Thyroid gland (tissue), 4 donors: ENCODE data around the gene DIP2C.

Experiments used
- POLR2A ChIP-seq, 2 donors: fragments of 450-650 bp; IDR thresholded peaks; one replicate each; pipeline ENCODE4 v1.6.1; 2017; ENCODE audit warnings: antibody characterized with exemption in 2 of 2, mild to moderate bottlenecking in 2 of 2, moderate library complexity in 1 of 2
- TF ChIP-seq, protein P1 (sequence below), 6 experiments: fragments of 200-600 bp in 3 of 6; fragments of 450-650 bp in 3 of 6; sonication (generic) in 3 of 6; IDR thresholded peaks; one replicate each; pipeline ENCODE4 v1.5.1; 2016 to 2019; ENCODE audit warnings: antibody characterized with exemption in 6 of 6, mild to moderate bottlenecking in 2 of 6, inconsistent platforms in 1 of 6, moderate library complexity in 1 of 6

DNA sequence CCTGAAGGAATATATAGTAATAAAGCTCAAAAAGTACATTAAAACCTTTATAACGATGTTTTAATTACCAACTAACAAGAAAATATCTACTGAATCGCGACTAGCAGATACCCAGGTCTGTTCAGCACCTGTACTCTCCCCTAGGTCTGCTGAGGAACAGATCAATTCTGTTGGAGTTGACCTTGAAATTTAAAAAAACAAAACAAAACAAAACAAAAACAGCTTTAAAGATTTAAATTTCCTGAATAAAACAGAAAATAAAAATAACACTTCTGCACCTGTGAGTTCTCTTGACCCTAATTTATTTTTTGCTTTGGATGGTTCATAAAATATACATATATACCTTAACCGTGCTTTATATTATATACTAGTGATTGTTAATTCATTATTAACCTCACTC lies 24.6 kb downstream of the DIP2C start:
- TF ChIP-seq, protein P1, sequence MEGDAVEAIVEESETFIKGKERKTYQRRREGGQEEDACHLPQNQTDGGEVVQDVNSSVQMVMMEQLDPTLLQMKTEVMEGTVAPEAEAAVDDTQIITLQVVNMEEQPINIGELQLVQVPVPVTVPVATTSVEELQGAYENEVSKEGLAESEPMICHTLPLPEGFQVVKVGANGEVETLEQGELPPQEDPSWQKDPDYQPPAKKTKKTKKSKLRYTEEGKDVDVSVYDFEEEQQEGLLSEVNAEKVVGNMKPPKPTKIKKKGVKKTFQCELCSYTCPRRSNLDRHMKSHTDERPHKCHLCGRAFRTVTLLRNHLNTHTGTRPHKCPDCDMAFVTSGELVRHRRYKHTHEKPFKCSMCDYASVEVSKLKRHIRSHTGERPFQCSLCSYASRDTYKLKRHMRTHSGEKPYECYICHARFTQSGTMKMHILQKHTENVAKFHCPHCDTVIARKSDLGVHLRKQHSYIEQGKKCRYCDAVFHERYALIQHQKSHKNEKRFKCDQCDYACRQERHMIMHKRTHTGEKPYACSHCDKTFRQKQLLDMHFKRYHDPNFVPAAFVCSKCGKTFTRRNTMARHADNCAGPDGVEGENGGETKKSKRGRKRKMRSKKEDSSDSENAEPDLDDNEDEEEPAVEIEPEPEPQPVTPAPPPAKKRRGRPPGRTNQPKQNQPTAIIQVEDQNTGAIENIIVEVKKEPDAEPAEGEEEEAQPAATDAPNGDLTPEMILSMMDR (IDR thresholded peaks at IDR 0.05), result no peak
- TF ChIP-seq POLR2A (IDR thresholded peaks at IDR 0.05), result no peak
